T-helper 2 cell treated with Interferon-gamma antibody and Interleukin-4, amounts not matched to agents 100 ng/mL and 5 ng/mL, for 36 hours (primary cell): Measurements from ENCODE around the gene ADGRE3. TPM values are rescaled to one million over a fixed set of nuclear protein-coding genes. Genes with fewer than 3 reads are reported as not detected.

ENCODE experiments used
- intact Hi-C: fragments of 100-400 bp; cut with micrococcal nuclease; formaldehyde crosslinking; loops from one replicate; pipeline ENCODE4 v1.15.1; 2023
- total RNA-seq: library from RNA; stranded (reverse); gene quantifications from 2 replicates; pipeline ENCODE4 v1.2.3, GENCODE V29; 2022

The ADGRE3 gene, protein sequence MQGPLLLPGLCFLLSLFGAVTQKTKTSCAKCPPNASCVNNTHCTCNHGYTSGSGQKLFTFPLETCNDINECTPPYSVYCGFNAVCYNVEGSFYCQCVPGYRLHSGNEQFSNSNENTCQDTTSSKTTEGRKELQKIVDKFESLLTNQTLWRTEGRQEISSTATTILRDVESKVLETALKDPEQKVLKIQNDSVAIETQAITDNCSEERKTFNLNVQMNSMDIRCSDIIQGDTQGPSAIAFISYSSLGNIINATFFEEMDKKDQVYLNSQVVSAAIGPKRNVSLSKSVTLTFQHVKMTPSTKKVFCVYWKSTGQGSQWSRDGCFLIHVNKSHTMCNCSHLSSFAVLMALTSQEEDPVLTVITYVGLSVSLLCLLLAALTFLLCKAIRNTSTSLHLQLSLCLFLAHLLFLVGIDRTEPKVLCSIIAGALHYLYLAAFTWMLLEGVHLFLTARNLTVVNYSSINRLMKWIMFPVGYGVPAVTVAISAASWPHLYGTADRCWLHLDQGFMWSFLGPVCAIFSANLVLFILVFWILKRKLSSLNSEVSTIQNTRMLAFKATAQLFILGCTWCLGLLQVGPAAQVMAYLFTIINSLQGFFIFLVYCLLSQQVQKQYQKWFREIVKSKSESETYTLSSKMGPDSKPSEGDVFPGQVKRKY
- not detected in 2 replicates for total RNA-seq

DNA sequence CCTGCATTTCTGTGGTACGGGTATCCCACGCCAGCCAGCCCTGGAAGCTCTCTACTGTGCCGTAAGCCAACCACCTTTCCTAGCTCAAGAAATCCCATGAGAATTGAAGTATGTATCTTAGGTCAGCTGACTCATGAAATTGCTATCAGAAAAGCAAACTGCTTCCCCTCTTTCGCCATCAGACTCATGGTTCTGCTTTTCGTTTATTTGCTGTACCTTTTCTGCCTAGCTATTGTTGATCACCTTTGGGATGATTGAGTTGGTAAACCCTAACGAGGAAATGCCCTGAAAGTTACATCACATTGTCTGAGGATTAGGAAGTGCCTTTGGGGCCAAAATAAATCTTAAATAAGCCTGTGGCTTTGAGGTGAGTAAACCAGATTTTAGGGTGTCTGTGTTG, at the start of gene ADGRE3:
Gene ADGRE3, minus strand, starts transcription at position 81 of the 400 bp plus-strand sequence. Its CDS starts 74 bp downstream, at position 7.
- intact Hi-C loops, result no loop called here

DNA sequence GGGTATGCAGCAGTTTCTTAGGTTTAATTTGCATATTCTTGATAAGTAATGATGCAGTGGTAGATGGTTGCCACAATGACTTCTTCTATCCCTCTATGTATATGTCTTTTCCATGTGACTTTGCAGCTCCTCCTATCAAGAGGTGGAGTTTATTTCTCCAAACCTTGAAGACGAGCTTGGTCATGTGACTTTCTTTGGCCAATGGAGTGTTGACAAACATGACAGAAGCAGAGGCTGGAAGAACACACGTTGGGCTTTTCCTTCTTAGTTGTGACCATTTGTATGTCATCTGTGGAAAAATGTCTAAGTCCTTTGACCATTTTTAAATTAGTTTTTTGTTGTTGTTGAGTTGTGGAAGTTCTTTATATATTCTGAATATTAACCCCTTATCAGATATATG, 47.5 kb upstream of the ADGRE3 start:
- intact Hi-C loops, result no loop called here

DNA sequence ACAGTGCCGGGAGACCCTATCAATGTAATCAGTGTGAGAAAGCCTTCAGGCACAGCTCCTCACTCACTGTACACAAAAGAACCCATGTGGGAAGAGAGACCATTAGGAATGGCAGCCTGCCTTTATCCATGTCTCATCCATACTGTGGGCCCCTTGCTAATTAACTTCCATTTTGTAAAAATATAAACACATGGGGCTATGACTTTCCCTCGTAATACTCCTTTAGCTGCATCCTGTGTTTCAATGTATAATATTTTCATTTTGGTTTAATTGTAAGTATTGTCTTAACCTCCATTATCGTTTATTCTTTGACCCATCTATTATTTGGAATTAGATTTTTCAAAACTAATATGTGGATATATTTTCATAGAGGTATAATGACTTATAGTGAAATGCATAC, 44.5 kb upstream of the ADGRE3 start:
- intact Hi-C loops, result no loop called here

DNA sequence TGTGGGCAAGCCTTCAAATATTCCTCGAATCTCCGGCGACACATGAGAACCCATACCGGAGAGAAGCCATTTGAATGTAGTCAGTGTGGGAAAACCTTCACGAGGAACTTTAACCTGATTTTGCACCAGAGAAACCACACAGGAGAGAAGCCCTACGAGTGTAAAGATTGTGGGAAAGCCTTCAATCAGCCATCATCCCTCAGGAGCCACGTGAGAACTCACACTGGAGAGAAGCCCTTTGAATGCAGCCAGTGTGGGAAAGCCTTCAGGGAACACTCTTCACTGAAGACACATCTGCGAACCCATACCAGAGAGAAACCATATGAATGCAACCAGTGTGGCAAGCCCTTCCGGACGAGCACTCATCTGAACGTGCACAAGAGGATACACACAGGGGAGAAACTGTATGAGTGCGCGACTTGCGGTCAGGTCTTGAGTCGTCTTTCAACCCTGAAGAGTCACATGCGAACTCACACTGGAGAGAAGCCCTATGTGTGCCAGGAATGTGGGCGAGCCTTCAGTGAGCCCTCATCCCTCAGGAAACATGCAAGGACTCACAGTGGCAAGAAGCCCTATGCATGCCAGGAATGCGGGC, 44.0 kb upstream of the ADGRE3 start:
- intact Hi-C loops, result no loop called here

DNA sequence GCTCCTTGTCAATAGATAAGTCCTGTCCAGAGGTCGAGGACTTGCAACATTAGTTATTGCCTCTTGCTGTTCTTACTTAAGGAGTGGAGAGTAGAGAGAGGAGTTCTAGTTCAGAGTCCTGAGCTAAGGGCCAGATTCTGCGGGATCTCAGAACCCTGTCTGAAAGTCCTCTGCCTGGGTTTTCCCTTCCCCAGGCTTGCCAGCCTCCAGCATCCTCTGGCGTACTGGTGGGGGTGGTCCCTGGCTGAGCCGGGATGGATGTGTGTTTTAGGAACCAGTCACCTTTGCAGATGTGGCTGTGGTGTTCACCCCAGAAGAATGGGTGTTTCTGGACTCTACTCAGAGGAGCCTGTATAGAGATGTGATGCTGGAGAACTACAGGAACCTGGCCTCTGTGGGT, 41.2 kb upstream of the ADGRE3 start:
- intact Hi-C loops, result no loop called here

DNA sequence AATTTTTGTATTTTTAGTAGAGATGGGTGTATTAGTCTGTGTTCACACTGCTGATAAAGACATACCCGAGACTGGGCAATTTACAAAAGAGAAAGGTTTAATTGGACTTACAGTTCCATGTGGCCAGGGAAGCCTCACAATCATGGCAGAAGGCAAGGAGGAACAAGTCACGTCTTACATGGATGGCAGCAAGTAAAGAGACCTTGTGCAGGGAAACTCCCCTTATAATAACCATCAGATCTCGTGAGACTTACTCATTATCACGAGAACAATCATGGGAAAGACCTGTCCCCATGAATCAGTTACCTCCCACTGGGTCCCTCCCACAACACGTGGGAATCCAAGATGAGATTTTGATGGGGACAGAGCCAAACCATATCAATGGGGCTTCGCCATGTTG, 29.8 kb upstream of the ADGRE3 start:
- intact Hi-C loops, result no loop called here

DNA sequence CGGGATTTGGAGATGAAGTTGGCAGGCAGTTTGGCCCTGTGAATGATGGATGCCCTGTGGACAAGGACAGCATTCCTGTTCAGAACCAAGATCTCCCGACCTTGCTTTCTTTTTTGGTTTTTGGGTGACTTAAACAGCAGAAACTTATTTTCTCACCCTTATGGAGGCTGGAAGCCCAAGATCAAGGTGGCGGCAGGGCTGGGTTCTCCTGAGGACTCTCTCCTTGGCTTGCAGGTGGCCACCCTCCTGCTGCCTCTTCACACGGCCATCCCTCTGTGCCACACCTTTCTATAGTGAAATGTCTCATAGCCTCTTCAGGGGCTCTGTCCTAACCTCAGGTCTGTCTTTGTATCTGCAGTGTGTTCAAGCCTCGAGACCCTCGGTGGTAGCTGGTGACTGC, 29.2 kb upstream of the ADGRE3 start:
- intact Hi-C loops, result no loop called here

DNA sequence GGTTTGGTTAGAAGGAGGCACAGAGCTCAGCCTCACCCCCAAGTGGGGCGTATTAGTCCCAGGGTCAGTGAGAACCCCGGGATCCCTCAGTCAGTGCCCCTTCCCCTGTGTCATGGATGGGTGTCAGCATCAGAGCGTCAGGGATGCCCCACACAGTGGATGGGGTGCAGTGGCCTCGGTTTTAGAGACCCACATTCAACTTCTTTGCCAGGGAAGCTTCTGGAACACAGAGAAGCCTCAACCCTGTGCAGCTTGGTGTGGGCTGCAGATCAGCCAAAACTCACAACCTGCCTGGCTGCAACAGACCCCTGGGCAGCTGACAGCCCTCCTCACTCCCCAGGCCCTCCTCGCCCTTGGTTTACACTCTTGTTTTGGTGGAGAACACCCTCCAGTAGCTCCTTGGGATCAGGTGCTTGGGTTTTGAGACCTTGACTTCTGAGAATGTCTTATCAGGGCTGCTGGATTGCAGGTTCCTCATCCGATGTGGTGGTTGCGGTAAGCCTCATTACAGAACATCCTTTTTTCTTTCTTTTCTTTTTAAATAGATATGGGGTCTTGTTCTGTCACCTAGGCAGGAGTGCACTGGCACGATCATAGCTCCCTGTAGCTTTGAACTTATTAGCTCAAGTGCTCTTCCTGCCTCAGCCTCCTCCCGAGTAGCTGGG, 26.2 kb upstream of the ADGRE3 start:
- intact Hi-C loops, result no loop called here

DNA sequence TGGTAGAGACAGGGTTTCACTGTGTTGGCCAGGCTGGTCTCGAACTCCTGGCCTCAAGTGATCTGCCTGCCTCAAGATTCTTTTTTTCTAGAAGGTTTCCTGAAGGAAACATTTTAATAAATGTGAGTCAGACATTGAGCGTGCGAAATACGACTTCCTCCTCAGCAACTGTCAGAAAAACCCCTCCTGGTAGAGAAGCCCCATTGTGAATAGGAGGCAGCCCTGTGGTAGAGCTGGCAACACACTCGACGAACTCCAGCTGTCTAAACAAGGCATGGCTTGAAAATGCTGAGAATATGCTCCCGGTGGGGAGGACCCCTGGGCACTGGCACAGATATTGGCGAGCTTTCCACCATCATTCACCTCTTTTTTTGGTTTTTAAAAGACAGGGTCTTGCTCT, 25.0 kb upstream of the ADGRE3 start:
- intact Hi-C loops, result no loop called here

DNA sequence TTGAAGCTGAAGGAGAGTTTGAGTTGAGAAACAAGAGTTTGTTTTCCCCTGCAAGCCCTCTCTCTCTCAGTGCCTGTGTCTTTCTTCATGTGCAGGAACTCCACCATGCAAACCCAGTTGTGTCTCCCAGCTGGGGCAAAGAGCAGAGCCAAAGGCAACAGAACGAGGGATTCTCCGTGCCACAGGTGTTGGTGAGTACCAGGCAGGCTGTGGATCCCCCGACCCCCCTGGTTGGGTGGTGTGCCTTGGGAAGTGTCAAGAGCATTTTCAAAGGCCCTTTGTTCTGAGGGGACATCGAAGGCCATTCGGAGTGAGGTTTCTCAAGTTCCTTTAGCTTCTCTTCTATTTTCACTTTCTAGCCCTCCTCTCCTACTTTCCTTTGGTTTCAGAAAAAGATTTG, 20.8 kb upstream of the ADGRE3 start:
- intact Hi-C loops, result no loop called here

DNA sequence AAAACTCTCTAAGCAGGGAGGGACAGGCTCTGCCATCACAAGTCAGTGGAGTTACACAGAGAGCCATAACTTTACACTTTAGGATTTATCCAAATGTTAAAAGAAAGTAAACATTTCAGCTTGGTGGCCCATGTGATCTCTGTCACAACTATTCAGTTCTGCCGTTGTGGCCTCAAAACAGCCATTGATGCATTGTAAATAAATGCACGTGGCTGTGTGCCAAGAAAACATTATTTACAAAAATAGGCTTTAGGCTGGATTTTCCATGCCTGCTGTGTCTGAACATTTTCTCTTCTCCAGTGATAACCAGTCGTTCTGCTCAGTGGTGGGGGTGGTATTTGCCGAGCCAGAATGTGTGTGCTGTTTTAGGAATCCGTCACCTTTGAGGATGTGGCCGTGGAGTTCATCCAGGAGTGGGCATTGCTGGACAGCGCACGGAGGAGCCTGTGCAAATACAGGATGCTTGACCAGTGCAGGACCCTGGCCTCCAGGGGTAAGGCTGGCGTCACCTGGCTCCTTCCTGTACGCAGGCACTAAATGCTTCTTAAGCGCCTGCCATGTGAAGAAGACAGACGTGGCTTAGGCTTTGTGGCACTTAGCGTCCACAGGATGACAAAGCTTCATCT, 20.1 kb upstream of the ADGRE3 start:
- intact Hi-C loops, result no loop called here

DNA sequence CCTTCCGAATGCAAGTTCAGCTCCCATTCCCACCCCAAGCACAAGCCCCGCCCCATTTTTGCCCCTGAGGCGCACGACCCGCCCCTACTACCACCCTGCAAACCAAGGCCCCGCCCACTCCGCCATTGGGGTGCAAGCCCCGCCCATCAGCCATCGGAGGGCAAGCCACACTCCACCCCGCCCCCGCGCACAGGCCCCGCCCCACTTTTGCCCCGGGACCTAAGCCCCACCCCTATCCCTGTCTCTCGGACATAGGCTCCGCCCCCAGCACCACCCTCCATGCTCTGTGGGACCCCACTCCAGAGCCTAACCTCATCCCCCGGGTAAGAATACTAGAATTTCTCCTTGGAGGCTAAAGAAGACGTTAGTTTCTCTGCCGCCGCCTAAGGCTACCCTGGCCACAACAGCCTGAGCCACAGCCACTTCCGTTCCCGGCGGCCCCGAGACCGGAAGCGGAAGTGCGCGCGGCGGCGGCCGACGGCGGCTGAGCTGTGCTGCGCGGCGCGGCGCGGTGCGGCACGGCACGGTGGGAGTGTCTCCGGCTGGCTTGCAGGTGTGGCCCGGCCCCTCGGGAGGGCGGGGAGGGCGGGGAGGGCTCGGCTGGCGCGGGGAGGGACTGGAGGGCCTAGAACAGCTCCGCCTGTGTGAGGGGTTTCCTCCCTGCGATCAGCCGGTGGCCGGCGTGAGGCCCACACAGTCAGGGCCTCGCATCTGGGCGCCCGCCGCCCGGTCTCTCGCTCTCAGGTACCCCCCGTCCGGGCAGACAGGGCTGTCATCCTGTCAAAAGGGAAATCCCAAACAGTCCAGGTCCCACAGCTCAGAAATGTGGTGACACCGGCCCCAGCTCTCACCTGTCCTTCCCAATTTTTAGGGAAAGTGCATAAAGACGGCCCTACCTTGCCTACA, 15.2 kb upstream of the ADGRE3 start, which contains the start of gene ZNF333:
Gene ZNF333, plus strand, starts transcription at position 451 of the 906 bp plus-strand sequence. CDS start 3,444 bp downstream, outside the sequence.
- intact Hi-C loops, result loop anchor here (1.0 kb wide), 1 partner anchor 116 kb away; no protein-coding TSS in a partner anchor

DNA sequence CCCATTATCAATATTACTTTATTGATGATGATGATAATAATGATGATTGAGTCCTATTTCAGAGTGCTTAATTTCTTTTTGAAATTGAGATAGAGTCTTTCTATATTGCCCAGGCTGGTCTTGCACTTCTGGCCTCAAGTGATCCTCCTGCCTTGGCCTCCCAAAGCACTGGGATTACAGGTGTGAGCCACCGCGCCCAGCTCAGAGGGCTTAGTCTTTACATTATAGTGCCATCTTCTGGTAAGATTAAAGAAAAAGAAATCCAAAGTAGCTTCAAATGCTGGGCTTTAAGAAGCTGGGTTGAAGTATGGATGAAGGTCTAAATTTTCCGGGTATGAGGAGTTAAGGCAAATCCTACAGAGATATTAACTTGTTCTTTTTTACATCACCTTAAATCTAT, 11.8 kb upstream of the ADGRE3 start:
- intact Hi-C loops, result no loop called here

DNA sequence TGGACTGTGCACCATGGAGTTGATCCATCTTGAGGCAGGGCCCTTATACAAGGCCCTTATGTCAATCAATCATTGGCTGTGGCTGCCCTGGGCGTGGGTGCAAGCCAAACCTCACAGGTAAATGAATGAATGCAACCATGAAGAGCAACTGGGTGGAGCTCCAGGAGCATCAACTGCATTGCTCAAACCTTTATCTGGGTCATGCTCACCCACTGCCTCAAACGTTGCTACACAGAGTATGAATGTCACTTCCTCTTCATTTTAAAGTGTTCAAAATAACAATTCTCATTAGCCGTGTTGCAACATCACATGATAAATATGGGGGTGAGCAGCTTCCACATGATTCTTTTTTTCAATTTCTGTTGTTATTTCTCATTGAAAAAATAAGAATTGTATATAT, 8.8 kb upstream of the ADGRE3 start:
- intact Hi-C loops, result no loop called here

DNA sequence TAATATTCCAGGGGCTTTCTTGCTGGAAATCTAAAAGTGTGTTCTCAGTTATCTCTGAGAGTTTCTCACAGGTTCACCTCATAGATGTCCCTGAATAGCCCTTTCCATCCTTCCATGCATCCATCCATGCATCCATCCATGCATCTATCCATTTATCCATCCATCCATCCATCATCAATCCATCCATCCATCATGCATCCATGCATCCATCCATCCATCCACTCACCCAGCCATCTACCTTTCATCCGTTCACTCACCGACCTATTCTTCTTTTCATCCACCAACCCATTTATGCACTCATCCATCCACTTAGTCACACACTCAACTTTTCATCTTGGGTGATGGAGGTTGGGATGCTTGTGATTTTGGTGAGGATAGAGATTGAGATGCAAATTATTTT, 7.4 kb upstream of the ADGRE3 start:
- intact Hi-C loops, result no loop called here

DNA sequence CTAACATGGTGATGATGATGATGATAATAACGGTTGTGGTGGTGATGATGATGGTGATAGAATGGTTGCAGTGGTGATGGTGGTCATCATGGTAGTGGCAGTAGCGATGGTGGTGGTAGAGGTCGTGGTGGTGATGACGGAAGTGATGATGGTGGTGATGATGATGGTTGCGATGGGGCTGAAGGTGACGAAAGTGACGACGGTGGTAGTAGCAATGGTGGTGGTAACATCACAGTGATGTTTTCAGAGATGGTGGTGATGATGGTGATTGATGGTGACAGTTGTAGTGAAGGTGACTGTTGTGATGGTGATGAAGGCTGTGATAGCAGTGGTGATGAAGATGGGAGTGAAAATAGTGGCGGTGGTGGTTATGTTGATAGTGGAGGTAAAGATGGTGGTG, 3.6 kb upstream of the ADGRE3 start:
- intact Hi-C loops, result no loop called here

DNA sequence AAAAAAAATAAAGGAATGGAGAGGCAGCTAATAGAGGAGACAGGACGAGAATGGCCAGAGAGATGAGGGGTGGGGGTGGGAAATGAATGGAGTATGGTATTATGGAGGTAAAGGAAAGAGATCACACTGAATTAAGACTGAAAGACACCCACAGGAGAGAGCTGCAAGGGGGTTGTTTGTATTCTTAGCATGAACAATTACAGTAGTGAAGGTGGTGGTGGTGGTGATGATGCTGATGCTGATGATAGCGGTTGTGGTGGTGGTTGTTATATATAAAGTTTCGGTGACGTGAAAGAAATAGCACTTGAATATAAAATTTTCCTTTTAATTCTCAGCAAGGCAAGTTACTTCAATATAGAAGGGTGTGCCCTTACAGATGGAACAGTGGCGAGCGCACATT, 2.8 kb upstream of the ADGRE3 start:
- intact Hi-C loops, result no loop called here

DNA sequence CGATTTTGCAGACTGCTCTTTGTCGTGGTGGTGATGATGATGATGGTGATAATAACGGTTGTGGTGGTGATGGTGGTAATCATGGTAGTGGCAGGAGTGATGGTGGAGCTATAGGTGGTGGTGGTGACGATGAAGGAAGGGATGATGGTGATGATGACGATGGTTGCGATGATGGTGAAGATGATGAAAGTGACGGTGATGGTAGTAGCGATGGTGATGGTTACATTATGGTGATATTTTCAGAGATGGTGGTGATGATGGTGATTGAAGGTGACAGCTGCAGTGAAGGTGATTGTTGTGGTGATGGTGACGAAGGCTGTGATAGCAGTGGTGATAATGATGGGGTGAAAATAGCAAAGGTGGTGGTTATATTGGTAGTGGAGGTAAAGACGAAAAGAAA, 2.1 kb upstream of the ADGRE3 start:
- intact Hi-C loops, result no loop called here

DNA sequence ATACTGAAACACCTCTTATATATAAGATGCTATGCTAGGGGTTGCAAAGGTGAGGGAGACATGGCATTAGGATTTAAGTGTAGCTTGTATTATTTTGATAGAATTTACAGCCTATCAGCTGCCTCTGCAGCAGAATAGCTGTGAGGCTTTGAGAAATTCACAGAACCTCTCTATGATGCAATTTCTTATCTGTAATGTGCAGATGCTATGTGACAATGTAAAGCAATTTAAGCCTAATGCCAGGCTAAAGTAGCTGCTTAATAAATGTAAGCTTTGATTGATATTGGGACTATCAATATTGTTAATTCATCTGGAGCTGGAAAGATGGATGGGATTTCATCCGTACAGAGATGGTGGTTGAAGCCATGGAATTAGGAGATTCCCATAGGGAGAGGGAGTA, 1.6 kb downstream of the ADGRE3 start:
- intact Hi-C loops, result no loop called here

DNA sequence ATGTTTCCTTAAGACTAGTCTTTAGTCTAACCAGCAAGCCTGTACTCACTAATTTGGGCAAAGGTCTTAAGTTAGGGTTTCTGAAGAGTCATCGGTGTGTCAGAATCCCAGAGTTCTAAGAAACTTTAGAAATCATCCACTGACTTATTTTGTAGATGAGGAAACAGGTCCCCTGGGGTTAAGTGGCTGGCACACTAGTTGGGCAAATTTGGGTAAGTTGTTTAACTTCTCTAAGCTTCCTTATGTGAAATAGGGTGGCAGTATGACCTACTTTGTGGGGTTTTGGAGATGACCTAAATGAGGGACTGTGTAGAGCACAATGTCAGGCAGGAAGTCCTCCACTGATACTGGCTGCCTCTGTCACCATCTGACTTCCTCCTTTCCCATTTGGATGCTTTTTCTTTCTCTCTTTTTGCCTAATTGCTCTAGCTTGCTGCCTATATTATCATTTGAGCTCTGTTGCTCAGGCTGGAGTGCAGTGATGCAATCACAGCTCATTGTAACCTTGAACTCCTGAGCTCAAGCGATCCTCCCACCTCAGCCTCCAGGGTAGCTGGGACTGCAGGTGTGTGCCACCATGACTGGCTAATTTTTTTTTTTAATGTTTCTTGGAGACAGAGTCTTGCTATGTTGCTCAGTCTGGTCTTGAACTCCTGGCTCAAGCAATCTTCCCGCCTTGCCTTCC, 2.3 kb downstream of the ADGRE3 start:
- intact Hi-C loops, result no loop called here
